Activated T-helper 1 cell treated with Interleukin-2 at 50 U/mL for 16 hours (primary cell): Measurements from ENCODE around the gene CDSN.
"Not testable (repeated sequence)": the region's sequence is repeated elsewhere in the genome, so short reads cannot be mapped to it uniquely, and the experiment has no call there.

Source experiments
- DNase-seq: peaks from one replicate; pipeline ENCODE4 v3.0.0-alpha.2; 2020; ENCODE audit warnings: low read depth

Gene CDSN, protein sequence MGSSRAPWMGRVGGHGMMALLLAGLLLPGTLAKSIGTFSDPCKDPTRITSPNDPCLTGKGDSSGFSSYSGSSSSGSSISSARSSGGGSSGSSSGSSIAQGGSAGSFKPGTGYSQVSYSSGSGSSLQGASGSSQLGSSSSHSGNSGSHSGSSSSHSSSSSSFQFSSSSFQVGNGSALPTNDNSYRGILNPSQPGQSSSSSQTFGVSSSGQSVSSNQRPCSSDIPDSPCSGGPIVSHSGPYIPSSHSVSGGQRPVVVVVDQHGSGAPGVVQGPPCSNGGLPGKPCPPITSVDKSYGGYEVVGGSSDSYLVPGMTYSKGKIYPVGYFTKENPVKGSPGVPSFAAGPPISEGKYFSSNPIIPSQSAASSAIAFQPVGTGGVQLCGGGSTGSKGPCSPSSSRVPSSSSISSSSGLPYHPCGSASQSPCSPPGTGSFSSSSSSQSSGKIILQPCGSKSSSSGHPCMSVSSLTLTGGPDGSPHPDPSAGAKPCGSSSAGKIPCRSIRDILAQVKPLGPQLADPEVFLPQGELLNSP

DNA sequence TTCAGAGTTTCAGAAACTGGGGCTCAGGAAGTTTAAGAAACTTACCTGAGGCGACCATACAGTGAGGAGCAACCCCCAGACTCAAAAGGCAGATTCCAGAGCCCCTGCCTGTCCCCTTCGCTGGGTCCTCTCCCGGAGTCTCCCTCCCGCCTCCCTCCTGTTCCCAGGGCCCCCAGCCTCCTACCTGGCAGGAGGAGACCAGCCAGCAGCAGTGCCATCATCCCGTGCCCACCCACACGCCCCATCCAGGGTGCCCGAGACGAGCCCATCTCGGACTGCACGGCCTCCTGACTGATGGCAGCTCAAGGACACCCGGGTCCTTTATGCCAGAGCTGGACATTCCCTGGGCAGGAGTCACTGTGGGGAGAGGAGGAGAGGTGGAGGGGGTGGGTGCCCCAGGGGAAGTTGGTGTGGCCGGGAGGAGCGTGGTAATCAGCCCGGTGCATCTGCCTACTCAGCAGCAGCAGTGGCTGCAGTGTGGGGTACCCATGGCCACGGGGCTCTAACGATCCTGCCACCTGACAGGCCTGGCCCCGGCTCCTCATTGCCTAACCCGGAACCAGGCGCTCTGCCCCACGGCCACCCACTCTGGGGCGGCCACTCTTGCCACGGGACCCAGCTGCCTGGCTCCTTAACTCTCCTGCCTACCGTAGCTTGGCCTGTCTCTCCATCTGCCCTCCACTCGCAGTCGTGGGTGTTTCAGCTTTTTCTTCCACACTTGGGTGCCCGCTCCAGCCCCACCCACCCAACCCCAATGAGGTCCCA lies at the start of gene CDSN:
Gene CDSN, minus strand, starts transcription at position 296 of the 765 bp plus-strand sequence. Its CDS starts 27 bp downstream, at position 269.
- DNase-seq, result no peak

DNA sequence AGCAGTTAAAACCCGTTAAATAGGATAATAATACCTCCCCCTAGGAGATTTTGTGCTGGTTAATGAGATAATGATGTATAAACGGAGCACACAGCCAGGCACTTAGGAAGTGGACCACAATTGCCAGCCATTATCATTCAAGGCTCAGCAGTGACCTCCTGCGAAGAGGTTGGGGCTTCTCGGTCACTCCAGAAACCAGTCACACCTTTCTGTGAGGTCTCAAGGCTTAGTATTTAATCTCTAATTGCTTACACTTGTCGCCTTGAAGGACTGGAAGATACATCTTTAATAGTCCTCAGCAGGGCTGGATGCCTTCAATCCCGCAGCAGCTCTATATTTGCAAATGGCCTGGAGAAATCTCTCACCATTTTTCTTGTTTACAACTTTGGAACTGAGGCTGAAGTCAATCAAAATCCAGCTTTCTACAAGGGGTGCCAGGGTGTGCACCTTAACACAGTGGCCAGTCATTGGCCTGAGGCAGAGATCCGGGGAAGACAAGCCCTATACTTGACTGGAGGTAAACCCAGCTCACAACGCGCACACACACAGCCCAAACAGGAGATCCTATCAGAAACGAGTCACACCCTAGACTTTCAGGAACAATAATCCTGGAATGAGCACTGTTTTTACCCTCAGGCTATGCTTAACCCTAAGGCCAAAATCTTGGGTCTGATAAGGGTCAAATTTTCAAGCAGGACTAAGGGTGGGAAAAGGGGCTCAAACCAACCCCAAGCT lies 49.0 kb upstream of the CDSN start:
- DNase-seq, result no peak

DNA sequence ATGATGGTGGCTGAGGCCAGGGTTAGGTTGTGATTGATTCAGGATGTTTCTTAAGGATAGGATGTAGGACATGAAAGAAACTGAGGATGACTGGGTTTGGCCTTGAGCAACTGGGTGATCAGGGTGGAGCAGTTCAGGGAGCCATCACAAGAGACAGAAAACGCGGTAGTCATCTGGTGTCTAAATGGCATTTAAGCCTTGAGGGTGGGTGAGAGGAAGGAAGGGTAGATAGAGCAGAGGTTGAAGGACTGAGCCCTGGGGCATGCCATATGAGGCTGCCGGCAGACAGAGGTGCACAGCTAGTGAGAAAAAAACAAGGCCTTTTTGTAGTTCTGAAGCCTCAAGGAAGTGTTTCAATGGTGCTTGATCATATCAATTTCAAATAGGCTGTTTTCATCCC lies 48.4 kb upstream of the CDSN start:
- DNase-seq, result no peak

DNA sequence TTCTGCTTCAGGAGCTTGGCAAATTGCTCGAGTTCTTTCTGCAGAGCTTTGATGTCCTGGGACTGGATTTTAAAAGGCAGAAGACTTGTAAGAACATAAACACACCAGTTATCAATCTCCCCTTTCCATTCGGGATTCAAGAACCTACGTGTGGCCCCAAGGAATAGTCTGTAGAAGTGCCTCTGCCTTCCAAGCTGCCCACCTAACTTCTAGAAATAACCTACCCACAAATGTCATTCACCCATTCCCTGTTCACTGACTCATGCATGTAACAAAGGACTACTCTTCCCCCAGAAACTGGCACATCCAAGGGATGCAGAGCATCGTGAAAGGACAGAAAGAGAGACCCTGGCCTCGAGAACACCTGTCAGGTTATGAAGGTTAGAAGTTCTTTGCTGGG lies 45.7 kb upstream of the CDSN start:
- DNase-seq, result no peak

DNA sequence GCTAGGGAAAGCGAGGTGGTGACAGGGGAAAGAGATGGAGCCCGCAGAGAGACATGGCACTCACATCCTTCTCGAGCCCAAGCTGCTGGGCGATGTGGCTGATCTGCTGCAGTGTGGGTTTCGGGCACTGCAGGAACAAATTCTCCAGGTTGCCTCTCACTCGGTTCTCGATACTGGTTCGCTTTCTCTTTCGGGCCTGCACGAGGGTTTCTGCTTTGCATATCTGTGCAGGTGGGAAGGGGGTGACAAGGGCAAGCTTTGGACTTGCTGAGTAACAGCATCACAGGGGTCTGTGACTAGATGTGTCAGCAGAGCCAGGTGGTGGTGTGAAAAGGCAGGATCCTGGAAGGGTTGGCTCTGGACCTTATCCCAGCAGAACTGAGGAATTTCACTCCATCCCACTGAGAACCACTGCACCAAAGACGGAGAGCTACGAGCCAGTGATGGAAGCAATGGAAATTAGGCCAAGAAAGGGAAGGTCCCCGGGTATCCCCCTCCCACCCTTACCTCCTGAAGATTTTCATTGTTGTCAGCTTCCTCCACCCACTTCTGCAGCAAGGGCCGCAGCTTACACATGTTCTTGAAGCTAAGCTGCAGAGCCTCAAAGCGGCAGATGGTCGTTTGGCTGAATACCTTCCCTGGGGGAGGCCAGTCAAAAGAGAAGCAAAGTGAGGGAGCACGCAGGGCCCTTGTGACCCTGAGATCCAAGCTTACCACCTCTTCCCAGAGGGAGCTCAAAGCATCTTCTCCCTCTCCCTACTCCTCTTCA lies 45.0 kb upstream of the CDSN start:
- not testable (repeated sequence) for DNase-seq

DNA sequence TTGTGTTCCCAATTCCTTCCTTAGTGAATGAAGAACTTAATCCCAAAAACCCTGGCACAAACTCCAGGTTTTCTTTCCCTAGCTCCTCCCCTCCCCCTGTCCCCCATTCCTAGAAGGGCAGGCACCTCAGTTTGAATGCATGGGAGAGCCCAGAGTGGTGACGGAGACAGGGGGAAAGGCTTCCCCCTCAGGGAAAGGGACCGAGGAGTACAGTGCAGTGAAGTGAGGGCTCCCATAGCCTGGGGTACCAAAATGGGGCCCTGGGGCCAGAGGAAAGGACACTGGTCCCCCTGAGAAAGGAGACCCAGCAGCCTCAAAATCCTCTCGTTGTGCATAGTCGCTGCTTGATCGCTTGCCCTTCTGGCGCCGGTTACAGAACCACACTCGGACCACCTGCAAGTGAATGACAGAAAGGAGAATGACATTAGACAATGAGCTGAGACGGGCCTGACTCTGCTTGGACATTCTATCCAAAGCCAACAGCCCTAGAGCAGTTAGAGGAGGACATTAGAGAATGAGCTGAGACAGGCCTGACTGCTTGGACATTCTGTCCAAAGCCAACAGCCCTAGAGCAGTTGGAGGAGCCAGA lies 44.3 kb upstream of the CDSN start:
- DNase-seq, result not testable (repeated sequence)

DNA sequence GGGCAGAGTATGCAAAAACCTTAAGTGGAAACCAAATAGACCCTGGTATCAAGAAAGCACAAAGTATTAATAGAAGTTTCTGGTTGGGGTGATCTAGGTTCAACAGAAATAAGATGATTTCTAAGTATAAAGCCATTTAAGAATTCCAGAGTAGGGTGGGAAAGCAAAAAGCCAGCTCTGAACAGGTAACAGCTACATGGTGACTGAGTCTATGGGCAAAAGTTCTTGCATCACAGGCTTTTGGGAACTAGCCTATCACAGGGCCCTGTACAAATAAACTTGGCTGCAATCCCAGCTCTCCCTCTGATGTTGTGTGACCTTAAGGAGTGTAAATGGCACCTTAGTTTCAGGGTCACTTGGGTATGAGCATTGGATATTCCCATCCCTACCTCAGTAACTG lies 43.7 kb upstream of the CDSN start:
- DNase-seq, result no peak

DNA sequence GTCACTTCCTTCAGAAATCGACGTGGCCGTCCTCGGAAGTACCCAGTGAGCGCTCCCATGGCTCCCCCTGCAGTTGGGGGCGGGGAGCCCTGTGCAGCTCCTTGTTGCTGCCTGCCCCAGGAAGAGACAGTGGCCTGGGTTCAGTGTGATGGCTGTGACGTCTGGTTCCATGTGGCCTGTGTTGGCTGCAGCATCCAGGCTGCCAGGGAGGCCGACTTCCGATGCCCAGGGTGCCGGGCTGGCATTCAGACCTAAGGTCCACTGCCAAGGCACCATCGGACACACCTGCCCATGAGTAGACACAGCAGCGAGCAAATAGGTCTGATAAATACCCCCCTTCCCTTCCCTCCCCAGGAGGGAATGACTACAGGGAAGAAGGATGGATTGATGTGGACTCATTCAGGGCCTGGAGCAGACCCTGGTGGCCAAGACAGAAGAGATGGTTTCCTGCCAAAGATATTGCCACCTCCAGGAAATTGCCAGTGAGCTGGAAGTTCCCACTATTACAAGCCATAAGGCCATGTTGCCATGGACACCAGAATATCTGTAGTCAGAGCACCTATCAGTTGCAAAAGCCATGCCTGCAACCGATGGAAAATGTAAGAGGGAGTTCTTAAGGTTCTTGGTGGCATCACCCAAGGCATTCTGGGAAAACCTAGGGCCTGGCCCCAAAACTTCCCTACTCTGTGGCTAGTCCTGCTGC lies 42.4 kb upstream of the CDSN start:
- DNase-seq, result no peak

DNA sequence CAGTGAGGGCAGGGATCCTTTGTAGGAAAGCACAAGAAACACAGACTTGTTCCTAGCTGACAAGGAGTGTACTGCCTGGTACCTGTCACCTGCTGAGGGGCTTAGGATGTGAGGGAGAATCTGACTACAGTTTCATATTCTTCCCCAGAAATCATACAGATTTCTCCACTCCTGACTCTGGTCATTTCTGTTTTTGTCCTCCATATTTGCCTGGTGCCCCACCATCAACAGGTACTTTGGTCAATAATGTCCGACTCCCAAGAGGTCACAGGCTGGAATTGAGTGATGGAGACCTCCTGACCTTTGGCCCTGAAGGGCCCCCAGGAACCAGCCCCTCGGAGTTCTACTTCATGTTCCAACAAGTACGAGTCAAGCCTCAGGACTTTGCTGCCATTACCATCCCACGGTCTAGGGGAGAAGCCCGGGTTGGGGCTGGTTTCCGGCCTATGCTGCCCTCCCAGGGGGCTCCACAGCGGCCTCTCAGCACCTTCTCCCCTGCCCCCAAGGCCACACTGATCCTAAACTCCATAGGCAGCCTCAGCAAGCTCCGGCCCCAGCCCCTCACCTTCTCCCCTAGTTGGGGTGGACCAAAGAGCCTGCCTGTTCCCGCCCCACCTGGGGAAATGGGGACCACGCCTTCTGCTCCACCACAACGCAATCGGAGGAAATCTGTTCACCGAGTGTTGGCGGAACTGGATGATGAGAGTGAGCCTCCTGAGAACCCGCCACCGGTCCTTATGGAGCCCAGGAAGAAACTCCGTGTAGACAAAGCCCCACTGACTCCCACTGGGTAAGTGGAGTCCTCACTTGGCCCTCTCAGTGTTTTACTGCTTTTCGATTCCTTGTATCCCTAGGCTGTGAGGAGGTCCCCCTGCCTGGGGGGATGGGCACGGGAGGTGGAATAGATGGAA lies 41.2 kb upstream of the CDSN start:
- no peak for DNase-seq

DNA sequence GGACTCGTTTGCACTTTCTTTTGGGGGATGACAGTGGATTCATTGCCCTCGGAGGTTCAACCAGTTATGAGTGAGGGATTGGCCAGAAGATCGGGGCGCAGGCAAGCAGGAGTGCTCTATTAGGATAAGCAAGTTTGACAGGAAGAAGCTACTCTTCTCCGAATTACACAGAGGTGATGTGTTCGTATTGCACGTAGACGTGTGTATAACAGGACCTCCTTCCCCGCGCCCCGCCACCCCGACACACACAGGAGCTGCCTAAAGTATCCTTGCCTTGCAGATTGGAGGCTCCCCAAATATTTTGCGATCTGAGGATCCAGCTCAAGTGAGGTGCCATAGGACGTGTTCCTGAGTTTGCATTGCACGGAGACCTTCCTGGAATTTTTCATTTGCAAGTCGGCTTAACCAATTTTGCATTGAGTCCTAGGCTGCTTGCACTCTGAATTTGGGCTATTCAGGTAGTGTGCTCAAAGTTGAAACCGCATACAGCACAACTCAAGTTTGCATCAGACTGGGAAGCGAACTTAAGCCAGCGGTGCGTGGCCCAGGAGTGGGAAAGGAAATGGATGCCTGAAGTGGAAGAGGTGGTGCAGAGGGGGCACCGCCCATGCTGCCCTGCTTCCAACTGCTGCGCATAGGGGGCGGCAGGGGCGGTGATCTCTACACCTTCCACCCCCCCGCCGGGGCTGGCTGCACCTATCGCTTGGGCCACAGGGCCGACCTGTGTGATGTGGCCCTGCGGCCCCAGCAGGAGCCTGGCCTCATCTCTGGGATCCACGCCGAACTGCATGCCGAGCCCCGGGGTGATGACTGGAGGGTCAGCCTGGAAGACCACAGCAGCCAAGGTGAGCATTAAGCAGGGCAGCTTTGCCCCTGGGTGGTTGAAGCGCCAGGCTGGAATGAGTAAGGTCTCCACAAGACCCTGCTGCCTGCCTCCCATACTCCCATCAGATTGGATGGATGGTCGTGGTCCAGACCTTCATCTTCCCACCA lies 38.9 kb upstream of the CDSN start:
- DNase-seq, result peak; percentile 4

DNA sequence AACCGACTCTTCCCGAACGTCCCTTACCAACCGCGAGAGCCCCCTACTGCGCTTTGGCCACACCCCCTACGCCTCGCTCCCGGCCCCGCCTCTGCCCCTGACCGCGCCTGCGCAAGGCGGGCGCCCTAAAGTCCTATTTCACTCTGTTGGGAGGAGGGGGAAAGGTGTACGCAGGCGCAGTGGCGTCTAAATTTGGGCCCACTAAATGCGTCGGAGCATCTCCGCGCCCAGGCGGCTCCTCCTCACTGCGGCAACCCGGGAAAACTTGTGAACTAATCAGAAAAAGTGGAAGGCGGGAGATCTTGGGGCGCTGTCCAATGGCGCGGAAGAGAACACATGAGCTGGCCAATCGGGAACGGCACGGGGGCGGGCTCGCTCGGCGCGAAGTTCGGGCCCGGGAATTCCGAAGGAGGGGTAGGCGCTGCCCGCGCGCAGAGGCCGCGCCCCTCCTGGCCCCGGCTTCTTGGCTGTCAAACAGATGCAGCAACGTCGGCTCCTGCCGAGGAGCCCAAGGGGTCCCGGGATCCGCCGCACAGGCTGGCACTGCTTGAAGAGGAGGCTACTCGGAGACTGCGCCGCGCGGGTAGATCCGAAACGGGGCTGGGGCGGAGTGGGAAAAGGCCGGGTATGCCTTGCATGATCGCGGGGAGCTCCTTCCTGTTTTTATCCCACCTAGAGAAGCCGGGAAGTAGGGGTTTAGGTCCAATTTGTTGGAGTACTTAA lies 38.1 kb upstream of the CDSN start, which contains the start of gene TCF19:
Gene TCF19, plus strand, starts transcription at position 450 of the 723 bp plus-strand sequence. CDS start 881 bp downstream, outside the sequence.
- peak; percentile 99 for DNase-seq

DNA sequence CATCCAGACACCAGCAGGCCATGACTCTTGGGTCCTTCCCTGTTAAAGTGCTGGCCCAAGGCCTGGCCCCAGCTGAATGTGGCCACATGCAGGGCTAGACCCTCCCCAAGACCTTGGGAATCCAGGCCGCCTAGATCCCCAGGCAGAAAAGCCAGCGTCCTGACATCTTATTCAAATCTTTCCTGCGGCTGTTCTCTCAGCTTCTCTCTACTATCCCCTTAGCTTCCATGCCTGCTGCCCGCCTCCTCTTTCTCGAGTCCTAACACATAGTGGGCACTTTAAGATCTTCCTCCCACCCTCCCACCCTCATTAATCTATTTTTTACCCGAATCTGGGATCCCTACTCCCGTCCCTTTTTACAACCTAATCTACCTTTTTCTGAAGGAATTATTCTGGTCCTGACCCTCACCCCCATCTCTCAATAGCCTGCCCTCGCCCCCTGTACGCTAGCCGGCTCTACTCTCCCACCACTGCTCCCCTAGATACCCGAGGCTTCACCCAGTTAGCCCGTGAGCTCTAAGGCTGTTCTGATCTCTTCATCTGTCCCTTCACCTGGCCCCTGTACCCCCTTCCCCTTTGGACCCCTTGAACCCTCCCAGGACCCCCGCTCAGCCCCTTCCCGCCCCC lies 37.4 kb upstream of the CDSN start, which contains the start of gene CCHCR1:
Gene CCHCR1, minus strand, starts transcription at position 290 of the 627 bp plus-strand sequence. Its CDS starts 202 bp downstream, at position 88.
- DNase-seq, result no peak

DNA sequence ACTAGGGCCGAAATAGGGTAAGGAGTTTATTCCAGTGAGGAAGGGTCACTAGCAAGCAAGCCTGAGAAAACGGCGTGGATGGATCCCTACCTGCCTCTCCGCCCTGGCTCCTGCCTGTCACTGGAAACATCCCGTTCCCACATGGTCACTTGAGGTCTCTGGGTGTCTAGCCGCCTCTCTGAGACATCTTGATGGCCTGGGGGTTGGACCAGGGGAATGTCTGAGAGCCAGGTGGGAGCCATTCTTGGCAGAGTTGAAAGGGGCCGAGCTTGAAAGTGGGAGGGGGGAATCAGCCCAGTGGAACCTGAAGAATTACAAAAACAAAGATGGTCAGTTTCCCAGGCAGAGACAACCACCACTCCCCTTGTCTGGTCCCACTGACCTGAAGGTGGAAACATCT lies 36.4 kb upstream of the CDSN start:
- no peak for DNase-seq

DNA sequence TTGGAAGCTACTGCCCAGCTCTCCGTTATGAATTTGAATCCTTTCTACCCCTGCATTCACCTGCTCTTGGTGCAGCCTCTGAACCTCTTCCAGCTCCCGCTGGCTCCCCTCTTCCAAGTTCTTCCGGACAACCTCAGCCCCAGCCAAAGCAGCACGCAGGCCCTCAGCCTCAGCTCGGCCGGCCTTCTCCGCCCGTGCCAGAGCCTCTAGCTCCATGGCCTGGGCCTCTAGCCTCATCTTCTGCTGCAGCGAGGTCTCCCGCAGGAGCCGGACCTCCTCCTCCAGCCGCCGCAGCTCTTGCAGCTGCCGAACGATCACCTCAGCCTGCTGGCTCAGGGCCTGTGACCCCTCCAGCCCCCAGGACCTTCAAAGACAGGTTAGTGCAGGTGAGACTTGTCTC lies 34.2 kb upstream of the CDSN start:
- DNase-seq, result no peak

DNA sequence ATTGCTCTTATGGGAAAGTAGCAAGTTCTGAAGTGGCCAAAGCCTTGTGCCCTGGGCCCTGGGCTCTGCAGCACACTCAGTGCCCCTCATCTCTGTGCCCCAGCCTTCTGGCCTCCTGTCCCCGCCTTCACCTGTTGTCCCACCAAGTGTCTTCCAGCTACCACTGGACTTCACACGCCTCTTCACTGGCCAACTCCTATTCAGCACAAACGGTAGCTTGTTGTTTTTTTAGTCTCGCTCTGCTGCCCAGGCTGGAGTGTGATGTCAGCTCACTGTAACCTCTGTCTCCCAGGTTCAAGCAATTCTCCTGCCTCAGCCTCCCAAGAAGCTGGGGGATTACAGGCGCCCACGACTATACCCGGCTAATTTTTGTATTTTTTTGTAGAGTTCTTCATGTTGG lies 32.5 kb upstream of the CDSN start:
- no peak for DNase-seq

DNA sequence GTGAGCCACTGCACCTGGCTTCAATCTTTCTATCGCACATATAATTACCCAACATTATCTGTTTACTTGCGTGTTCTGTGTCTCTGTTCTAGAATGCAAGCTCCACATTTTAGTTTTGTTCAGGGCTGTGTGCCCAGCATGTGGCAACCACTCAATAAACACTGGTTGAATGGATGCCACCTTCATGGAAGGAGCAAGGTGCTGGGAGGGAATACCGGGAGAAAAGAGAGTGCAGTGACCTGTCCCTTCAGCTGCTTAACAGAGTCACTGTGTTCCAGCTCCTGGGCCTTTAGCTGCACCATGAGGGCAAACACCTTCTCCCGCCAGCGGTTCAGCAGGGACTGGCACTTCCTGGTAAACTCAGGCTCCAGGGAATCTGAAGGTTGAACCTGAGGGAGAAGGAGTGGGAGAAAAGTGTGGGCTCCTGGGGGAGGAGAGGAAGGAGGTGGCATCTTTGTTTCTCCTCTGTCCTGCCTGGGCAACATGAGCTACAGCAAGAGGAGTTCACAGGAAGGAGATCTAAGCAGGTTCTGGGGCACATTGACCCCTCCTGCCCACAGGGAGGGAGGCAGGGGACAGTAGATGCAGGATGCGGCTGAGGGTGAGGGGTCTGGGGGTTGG lies 29.7 kb upstream of the CDSN start:
- DNase-seq, result no peak
